GM12892 (cell line): ENCODE results near the gene GALNT16.

Source experiments
- POLR2A ChIP-seq: IDR thresholded peaks from 2 replicates; pipeline ENCODE4 v1.6.1; 2011; ENCODE audit warnings: low read depth, low read length, control low read depth
- POLR2AphosphoS5 ChIP-seq: IDR thresholded peaks from 2 replicates; pipeline ENCODE4 v1.6.1; 2011; ENCODE audit warnings: low read depth, low read length, control low read depth
- TAF1 ChIP-seq: IDR thresholded peaks from 2 replicates; pipeline ENCODE4 v1.6.1; 2011; ENCODE audit warnings: low read depth, mild to moderate bottlenecking, control low read depth, low read length, borderline replicate concordance

- TF ChIP-seq POLR2AphosphoS5 = no peak
- TF ChIP-seq POLR2A = no peak
- no peak for TF ChIP-seq TAF1
Observed at GRCh38 chr14:69387311-69387710, 127.4 kb downstream of the GALNT16 start.
